ENCODE results near the gene CADPS. TPM values are rescaled to one million over a fixed set of nuclear protein-coding genes. Genes with fewer than 3 reads are reported as not detected.

Gene CADPS
- total RNA-seq, 4 donors from 2014 or later = 2.2 to 6.9 TPM; not detected in 2

DNA sequence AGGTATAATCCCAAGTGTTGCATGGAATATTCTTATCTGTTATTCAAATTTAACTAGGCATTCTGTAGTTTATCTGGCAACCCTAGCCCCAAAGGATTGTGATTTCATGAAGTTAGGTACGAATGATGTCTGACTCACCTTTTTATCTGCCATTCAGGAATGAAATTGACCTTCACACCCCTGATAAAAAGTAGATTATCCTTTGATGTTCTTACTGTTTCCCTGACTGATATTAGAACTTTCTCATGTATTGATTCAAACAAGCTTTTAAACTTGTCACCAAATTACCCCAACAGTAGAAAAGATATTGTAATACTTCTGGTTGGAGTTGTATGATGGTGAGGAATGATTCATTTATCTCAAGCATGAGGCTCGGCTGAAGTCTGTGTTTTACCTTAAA is 43.6 kb upstream of the CADPS start:
- intact Hi-C loops (cut with DNase I; ENCODE audit: low total_unique reads) = loop anchor here (10.0 kb wide), 1 partner anchor 226 kb away; no protein-coding TSS in a partner anchor
- TF ChIP-seq, protein P1, sequence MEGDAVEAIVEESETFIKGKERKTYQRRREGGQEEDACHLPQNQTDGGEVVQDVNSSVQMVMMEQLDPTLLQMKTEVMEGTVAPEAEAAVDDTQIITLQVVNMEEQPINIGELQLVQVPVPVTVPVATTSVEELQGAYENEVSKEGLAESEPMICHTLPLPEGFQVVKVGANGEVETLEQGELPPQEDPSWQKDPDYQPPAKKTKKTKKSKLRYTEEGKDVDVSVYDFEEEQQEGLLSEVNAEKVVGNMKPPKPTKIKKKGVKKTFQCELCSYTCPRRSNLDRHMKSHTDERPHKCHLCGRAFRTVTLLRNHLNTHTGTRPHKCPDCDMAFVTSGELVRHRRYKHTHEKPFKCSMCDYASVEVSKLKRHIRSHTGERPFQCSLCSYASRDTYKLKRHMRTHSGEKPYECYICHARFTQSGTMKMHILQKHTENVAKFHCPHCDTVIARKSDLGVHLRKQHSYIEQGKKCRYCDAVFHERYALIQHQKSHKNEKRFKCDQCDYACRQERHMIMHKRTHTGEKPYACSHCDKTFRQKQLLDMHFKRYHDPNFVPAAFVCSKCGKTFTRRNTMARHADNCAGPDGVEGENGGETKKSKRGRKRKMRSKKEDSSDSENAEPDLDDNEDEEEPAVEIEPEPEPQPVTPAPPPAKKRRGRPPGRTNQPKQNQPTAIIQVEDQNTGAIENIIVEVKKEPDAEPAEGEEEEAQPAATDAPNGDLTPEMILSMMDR (IDR thresholded peaks at IDR 0.05) = no peak
- TF ChIP-seq POLR2A (IDR thresholded peaks at IDR 0.05) = no peak
- H3K4me3 ChIP-seq (ENCODE audit: low read depth, poor library complexity, severe bottlenecking) = no peak overlapping the region
- DNase-seq (ENCODE audit: low spot score in 2 of 2) = no peak
- WGBS, 2 donors = 42 to 54% methylated on average over 2 of the region's 2 CpGs

DNA sequence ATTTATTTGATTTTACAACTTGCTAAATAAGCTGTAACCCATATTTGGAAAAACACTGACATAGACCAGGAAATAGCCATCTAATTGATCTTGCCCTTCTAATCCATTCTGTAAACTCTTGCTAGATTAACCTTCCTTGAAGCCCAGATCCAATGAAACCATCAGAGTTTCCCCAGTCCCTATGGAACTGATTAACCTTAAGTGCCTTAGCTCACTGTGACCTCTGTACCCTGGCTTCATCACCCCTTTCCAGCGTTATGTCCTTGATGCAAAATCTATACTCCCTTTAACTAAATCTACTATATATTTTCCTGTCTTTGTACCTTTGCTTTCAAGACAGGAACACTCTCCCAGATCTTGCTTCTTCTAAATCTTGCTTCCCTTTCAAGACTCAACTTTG is 42.9 kb upstream of the CADPS start:
- DNase-seq (ENCODE audit: low spot score in 2 of 2) = no peak
- H3K4me3 ChIP-seq (ENCODE audit: low read depth, poor library complexity, severe bottlenecking) = no peak overlapping the region
- intact Hi-C loops (cut with DNase I; ENCODE audit: low total_unique reads) = loop anchor here (10.0 kb wide), 1 partner anchor 227 kb away; no protein-coding TSS in a partner anchor
- TF ChIP-seq, protein P1 (IDR thresholded peaks at IDR 0.05) = no peak
- no peak for TF ChIP-seq POLR2A (IDR thresholded peaks at IDR 0.05)
- 55 to 64% methylated on average over 1 of the region's 1 CpG for WGBS, 2 donors

DNA sequence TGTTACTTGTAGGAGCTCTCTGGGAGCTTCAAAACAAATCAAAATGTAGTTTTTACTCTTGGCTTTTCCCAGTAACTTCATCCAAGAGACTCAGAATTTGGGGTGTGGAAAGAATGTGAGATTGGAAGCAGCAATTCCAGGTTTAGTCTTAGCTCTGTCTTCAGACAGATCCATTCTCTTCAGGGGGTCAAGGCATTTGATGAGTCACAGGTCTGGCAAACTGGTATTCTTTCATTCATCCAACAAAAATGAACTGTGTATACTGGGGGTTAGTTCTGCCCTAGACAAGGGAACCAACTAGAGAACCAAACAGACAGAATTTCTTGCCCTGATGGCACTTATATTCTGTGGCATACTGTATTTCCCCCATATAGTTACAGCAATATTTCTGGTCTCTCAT is 36.3 kb upstream of the CADPS start:
- TF ChIP-seq, protein P1 (IDR thresholded peaks at IDR 0.05) = no peak
- no peak for TF ChIP-seq POLR2A (IDR thresholded peaks at IDR 0.05)
- intact Hi-C loops (cut with DNase I; ENCODE audit: low total_unique reads) = loop anchor here (10.0 kb wide), 1 partner anchor 233 kb away; no protein-coding TSS in a partner anchor
- DNase-seq (ENCODE audit: low spot score in 2 of 2) = no peak
- H3K4me3 ChIP-seq (ENCODE audit: low read depth, poor library complexity, severe bottlenecking) = no peak overlapping the region

DNA sequence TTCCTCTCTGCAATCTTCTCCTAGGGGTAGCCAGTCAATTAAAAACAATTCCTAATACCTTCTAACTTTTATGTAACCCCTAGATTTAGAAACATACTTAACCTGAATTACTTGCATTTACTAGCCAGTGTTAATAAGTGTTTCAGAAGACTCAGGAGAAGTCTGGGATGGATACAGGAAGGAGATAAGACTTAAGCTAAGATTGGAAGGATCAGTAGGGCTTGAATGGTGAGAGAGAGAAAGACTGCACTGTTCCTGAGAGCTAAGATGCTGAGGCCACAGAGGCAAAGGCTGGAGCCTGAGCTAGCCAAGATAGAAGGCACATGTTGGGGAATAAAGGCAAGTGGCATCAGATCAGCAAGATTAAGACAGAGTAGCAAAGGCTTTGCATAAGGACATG is 30.1 kb upstream of the CADPS start:
- TF ChIP-seq, protein P1 (IDR thresholded peaks at IDR 0.05) = no peak
- TF ChIP-seq POLR2A (IDR thresholded peaks at IDR 0.05) = no peak

DNA sequence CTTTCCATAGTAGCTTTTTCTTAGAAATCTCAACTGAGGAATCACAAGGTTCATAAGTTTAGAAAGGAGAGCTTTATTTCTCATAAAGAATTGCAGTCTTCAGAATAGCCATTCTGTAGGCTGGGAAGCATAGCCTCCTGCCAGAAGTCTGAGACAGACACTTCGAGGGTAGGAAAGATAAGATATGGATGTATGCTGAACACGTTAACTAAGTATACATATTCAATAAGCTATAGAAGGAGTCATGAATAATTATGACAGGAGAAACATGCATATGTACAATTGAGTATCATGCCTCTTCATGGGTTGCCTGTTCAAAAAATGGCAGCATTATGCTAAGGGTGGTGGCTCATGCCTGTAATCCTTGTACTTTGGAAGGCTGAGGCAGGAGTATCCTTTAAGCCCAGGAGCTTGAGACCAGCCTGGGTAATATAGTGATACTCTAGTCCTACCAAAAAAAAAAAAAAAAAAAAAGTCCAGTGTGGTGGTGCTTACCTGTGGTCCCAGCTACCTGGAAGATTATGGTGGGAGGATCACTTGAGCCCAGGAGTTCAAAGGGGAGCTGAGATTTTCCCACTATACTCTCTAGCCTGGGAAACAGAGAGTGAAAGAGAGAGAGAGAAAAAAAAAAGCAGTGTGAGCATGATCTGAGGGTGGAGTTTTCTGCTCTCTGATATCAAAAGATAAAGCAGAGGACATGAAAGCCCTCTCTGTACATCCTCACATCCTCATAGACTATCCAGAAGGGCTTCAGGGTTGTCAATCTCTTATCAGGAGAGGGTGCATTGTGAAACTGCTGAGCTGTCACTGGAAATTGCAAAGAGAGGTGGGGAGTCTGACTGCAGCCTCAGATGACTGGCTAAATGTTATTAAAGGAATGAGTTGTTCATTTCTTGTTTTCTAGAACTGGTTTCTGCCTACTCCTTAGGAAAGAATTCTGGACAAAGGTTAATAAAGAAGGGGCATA is 23.6 kb upstream of the CADPS start:
- WGBS, 2 donors = 78 to 89% methylated on average over 2 of the region's 2 CpGs
- H3K4me3 ChIP-seq (ENCODE audit: low read depth, poor library complexity, severe bottlenecking) = no peak overlapping the region
- TF ChIP-seq, protein P1 (IDR thresholded peaks at IDR 0.05) = no peak
- TF ChIP-seq POLR2A (IDR thresholded peaks at IDR 0.05) = no peak
- intact Hi-C loops (cut with DNase I; ENCODE audit: low total_unique reads) = no loop called here
- no peak for DNase-seq (ENCODE audit: low spot score in 2 of 2)

More for the DNA sequence above, 30.1 kb upstream of the CADPS start:
- no peak overlapping the region for H3K4me3 ChIP-seq (ENCODE audit: low read depth, poor library complexity, severe bottlenecking)
- DNase-seq (ENCODE audit: low spot score in 2 of 2) = no peak
- intact Hi-C loops (cut with DNase I; ENCODE audit: low total_unique reads) = no loop called here
